ENCODE measurements around the gene CTNNA2. TPM values are rescaled to one million over a fixed set of nuclear protein-coding genes. Genes with fewer than 3 reads are reported as not detected.

The CTNNA2 gene
- total and polyA plus RNA-seq, 7 donors, result 0.03 to 0.36 (median 0.17) TPM; not detected in 4

DNA sequence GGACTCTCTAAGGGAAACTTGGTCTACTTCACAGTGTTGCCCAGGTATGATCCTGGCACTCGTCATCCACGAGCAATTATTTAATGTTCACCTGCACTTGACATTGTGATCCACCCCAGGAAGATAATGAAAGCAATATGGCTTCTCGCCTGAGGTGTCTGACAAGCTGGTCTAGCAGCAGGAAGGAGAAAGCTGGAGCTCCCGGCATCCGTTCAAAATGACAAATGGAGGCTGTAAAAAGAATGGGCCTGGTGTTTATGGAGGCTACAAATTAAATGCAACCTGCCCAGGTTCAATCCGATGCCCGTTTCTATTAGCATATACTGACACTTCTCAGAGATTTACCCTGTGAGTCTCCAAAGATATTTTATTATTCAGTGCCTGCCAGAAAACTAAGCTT is 317.6 kb downstream of the CTNNA2 start:
- TF ChIP-seq, protein P1, sequence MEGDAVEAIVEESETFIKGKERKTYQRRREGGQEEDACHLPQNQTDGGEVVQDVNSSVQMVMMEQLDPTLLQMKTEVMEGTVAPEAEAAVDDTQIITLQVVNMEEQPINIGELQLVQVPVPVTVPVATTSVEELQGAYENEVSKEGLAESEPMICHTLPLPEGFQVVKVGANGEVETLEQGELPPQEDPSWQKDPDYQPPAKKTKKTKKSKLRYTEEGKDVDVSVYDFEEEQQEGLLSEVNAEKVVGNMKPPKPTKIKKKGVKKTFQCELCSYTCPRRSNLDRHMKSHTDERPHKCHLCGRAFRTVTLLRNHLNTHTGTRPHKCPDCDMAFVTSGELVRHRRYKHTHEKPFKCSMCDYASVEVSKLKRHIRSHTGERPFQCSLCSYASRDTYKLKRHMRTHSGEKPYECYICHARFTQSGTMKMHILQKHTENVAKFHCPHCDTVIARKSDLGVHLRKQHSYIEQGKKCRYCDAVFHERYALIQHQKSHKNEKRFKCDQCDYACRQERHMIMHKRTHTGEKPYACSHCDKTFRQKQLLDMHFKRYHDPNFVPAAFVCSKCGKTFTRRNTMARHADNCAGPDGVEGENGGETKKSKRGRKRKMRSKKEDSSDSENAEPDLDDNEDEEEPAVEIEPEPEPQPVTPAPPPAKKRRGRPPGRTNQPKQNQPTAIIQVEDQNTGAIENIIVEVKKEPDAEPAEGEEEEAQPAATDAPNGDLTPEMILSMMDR (IDR thresholded peaks at IDR 0.05), result no peak
- H3K36me3 ChIP-seq (ENCODE audit: insufficient read depth in 1 of 2, low read depth in 1 of 2), result no peaks in the 10 kb centered on the region
- 31 to 36% (median 36%) methylated on average over 7 of the region's 7 CpGs for WGBS, 3 donors
- H3K4me1 ChIP-seq, result no peaks in the 10 kb centered on the region
- no peak overlapping the region for H3K4me3 ChIP-seq
- no peak overlapping the region for H3K27ac ChIP-seq
- ATAC-seq (no peak), DNase-seq (no peak)
- H3K9me3 ChIP-seq, result no peaks in the 10 kb centered on the region
- intact Hi-C loops (cut with DNase I), result no loop called here
- H3K27me3 ChIP-seq (ENCODE audit: insufficient read depth in 3 of 3, low read length in 2 of 3), result no peaks in the 10 kb centered on the region

DNA sequence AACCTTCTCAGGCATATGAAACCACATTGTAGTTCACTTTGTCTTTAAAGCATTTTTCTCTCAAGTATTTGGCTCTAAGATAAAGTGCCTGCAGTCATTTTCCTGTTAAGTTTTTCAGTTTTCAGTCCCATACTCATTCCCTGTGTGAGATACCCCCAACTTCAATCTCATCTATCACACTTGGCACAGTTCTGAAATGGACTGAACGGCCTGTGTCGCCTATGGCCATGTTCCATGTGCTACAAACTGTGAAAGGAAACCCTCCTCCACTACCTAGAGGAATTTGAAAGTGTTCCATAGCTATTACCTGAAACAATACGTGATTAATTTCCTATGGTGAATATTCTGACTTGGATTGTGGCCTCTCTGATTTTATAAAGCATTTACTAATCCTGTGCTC is 319.1 kb downstream of the CTNNA2 start:
- Histone ChIP-seq H3K36me3 (ENCODE audit: insufficient read depth in 1 of 2, low read depth in 1 of 2) (no peaks in the 10 kb centered on the region), H3K4me1 (no peaks in the 10 kb centered on the region), H3K9me3 (no peaks in the 10 kb centered on the region), H3K27me3 (ENCODE audit: insufficient read depth in 3 of 3, low read length in 2 of 3) (no peaks in the 10 kb centered on the region), H3K4me3 (no peak overlapping the region), H3K27ac (no peak overlapping the region)
- WGBS, 3 donors, result 19 to 29% (median 28%) methylated on average over 3 of the region's 3 CpGs
- DNase-seq (no peak), ATAC-seq (no peak)
- intact Hi-C loops (cut with DNase I), result no loop called here
- TF ChIP-seq, protein P1 (IDR thresholded peaks at IDR 0.05), result no peak

DNA sequence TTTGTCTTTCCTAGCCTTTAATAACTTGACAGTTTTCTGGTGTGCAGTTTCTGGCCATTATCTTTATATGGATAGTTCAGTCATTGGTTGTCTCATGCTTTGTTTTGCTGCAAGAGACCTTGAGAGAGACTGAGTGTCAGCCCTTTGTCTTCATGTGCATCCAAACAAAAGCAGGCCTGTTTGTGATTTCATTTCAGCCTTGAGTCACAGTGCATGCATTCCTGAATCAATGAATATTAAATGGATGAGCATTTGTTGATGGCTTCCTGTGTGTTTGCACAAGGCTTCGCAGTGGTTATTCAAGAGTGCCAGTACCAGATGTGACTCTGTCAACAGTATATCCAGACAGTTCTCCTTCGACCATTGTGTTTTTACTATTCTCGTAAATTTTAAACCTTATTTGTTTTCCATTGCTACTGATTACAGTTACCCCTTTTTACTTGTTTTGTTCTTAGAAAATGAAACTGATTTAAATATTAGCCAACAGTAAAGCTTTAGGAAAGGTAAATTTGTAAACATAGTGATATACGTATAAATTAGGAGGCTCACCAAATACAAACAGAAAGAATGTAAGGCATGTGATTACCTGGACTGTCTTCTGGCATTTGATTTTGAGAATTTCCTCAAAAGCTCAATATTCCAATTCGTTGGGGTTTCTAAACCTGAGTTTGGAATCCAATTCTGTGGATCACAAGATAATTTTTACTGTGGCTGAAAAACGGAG is 319.8 kb downstream of the CTNNA2 start:
- ATAC-seq (no peak), DNase-seq (no peak)
- H3K4me1 ChIP-seq, result no peaks in the 10 kb centered on the region
- H3K36me3 ChIP-seq (ENCODE audit: insufficient read depth in 1 of 2, low read depth in 1 of 2), result no peaks in the 10 kb centered on the region
- H3K9me3 ChIP-seq, result no peaks in the 10 kb centered on the region
- TF ChIP-seq, protein P1 (IDR thresholded peaks at IDR 0.05), result no peak
- WGBS, 3 donors, result 48 to 55% (median 50%) methylated on average over 6 of the region's 6 CpGs
- H3K27me3 ChIP-seq (ENCODE audit: insufficient read depth in 3 of 3, low read length in 2 of 3), result no peaks in the 10 kb centered on the region
- H3K4me3 ChIP-seq, result no peak overlapping the region
- H3K27ac ChIP-seq, result no peak overlapping the region
- intact Hi-C loops (cut with DNase I), result no loop called here

DNA sequence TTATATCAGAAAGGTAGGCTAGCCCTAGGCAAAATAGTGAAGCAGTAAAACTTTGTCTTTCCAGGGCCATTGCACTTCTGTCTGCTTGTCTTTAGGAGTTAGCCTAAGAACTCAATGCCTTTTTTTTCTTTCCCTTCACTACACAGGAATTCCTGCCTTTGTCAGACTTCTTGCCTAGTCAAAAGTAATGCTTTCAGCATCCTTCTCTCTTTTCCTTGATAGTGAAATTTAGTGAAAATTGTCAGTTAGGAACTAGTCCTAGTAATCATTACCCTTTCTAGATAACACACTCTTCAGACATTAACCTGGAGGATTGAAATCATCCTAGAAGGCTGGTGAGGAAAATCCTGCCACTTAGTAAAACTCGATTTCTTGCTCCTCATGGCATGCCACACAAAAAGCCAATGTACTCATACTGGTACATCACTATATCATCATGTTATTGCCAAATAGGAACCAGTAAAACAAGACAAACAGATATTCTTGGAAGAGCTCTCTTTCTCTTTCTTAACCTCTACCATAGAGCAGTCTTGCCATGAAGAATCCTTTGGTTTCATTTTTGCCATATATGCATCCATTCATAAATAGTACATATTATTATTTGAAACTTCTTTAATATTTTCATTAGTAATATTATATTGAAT is 320.5 kb downstream of the CTNNA2 start:
- TF ChIP-seq, protein P1 (IDR thresholded peaks at IDR 0.05), result no peak
- Histone ChIP-seq H3K36me3 (ENCODE audit: insufficient read depth in 1 of 2, low read depth in 1 of 2) (no peaks in the 10 kb centered on the region), H3K9me3 (no peaks in the 10 kb centered on the region), H3K4me1 (no peaks in the 10 kb centered on the region), H3K27ac (no peak overlapping the region), H3K27me3 (ENCODE audit: insufficient read depth in 3 of 3, low read length in 2 of 3) (no peaks in the 10 kb centered on the region), H3K4me3 (no peak overlapping the region)
- DNase-seq (no peak), ATAC-seq (no peak)
- 60 to 77% (median 66%) methylated on average over 1 of the region's 1 CpG for WGBS, 3 donors
- intact Hi-C loops (cut with DNase I), result no loop called here
